HepG2 (cell line): ENCODE results near the gene LRSAM1. TPM values are rescaled to one million over a fixed set of nuclear protein-coding genes. Genes with fewer than 3 reads are reported as not detected.

ENCODE experiments used
- CENPX ChIP-seq: sonication (generic); formaldehyde crosslinking; IDR thresholded peaks from 2 replicates; pipeline ENCODE4 v1.9.0; 2021; ENCODE audit warnings: mild to moderate bottlenecking, missing genetic modification reagents, moderate library complexity
- EHMT2 ChIP-seq: fragments of 200-600 bp; sonication (generic); IDR thresholded peaks from 2 replicates; pipeline ENCODE4 v1.7.0; 2017; ENCODE audit warnings: antibody characterized with exemption, low read depth, low read length, borderline replicate concordance
- EP300 ChIP-seq, 3 experiments: sonication (generic) in 1 of 3; formaldehyde crosslinking in 1 of 3; IDR thresholded peaks; 2 replicates each; pipeline versions ENCODE4 v1.5.1 to v1.6.1; 2011 to 2020; ENCODE audit warnings: low read depth in 2 of 3, low read length in 2 of 3, borderline replicate concordance in 1 of 3, improper control_type of control experiment in 1 of 3, mild to moderate bottlenecking in 1 of 3, missing genetic modification reagents in 1 of 3, moderate library complexity in 1 of 3
- FIP1L1 ChIP-seq: fragments of 200-400 bp; formaldehyde crosslinking; IDR thresholded peaks from 2 replicates; pipeline ENCODE4 v1.6.1; 2018; ENCODE audit warnings: low read depth, mild to moderate bottlenecking, low read length, moderate library complexity, borderline replicate concordance; ENCODE audit not compliant: insufficient read depth
- FOXJ3 ChIP-seq: sonication (generic); formaldehyde crosslinking; IDR thresholded peaks from 2 replicates; pipeline ENCODE4 v1.4.0; 2020; ENCODE audit warnings: missing genetic modification reagents, mild to moderate bottlenecking, borderline replicate concordance
- FOXK2 ChIP-seq: fragments of 450-650 bp; IDR thresholded peaks from 2 replicates; pipeline ENCODE4 v1.6.1; 2016
- KDM5A ChIP-seq: fragments of 200-600 bp; sonication (generic); IDR thresholded peaks from 2 replicates; pipeline ENCODE4 v1.7.0; 2018; ENCODE audit warnings: antibody characterized with exemption, mild to moderate bottlenecking, low read length, borderline replicate concordance
- KLF13 ChIP-seq: sonication (generic); formaldehyde crosslinking; IDR thresholded peaks from 2 replicates; pipeline ENCODE4 v1.4.0; 2020; ENCODE audit warnings: mild to moderate bottlenecking, missing genetic modification reagents
- MAFF ChIP-seq: IDR thresholded peaks from 2 replicates; pipeline ENCODE4 v1.6.1; 2011; ENCODE audit warnings: low read depth, low read length, improper control_type of control experiment
- MIER3 ChIP-seq: IDR thresholded peaks from 2 replicates; pipeline ENCODE4 v1.6.1; 2016; ENCODE audit warnings: missing compliant biosample characterization, borderline replicate concordance
- MTA3 ChIP-seq: sonication (generic); formaldehyde crosslinking; IDR thresholded peaks from 2 replicates; pipeline ENCODE4 v1.4.0; 2020; ENCODE audit warnings: missing genetic modification reagents
- NONO ChIP-seq, 2 experiments: fragments of 450-650 bp in 1 of 2; sonication (generic) in 1 of 2; formaldehyde crosslinking in 1 of 2; IDR thresholded peaks in 1 of 2; conservative IDR thresholded peaks in 1 of 2; 2 replicates each; pipeline versions ENCODE4 v1.6.1 to v1.8.0; 2017 to 2022; ENCODE audit warnings: mild to moderate bottlenecking in 1 of 2, missing genetic modification reagents in 1 of 2, moderate library complexity in 1 of 2
- NR1H2 ChIP-seq: sonication (generic); formaldehyde crosslinking; IDR thresholded peaks from 2 replicates; pipeline ENCODE4 v1.8.1; 2022; ENCODE audit warnings: low read depth, missing genetic modification reagents, borderline replicate concordance
- PAX8 ChIP-seq: sonication (generic); formaldehyde crosslinking; IDR thresholded peaks from 2 replicates; pipeline ENCODE4 v1.8.0; 2022; ENCODE audit warnings: mild to moderate bottlenecking, missing genetic modification reagents, borderline replicate concordance
- PCBP2 ChIP-seq: fragments of 200-400 bp; formaldehyde crosslinking; optimal IDR thresholded peaks from 2 replicates; pipeline ENCODE3; 2018; ENCODE audit warnings: low read length, low read depth; ENCODE audit not compliant: poor library complexity, severe bottlenecking
- SIX4 ChIP-seq: sonication (generic); formaldehyde crosslinking; IDR thresholded peaks from 2 replicates; pipeline ENCODE4 v1.4.0; 2020; ENCODE audit warnings: missing genetic modification reagents
- SRSF4 ChIP-seq: fragments of 200-400 bp; formaldehyde crosslinking; IDR thresholded peaks from one replicate; pipeline ENCODE4 v1.6.1; 2018; ENCODE audit warnings: mild to moderate bottlenecking, low read depth, low read length, moderate library complexity; ENCODE audit not compliant: poor library complexity, severe bottlenecking
- TP53 ChIP-seq: sonication (generic); formaldehyde crosslinking; conservative IDR thresholded peaks from 2 replicates; pipeline ENCODE4 v1.4.0; 2020; ENCODE audit warnings: missing genetic modification reagents
- TRIM24 ChIP-seq: sonication (generic); formaldehyde crosslinking; IDR thresholded peaks from 2 replicates; pipeline ENCODE4 v1.8.0; 2022; ENCODE audit warnings: mild to moderate bottlenecking, missing genetic modification reagents
- ZFP1 ChIP-seq: IDR thresholded peaks from 2 replicates; pipeline ENCODE4 v1.6.1; 2016
- ZFP36L1 ChIP-seq: sonication (generic); formaldehyde crosslinking; IDR thresholded peaks from 2 replicates; pipeline ENCODE4 v1.8.0; 2022; ENCODE audit warnings: mild to moderate bottlenecking, missing genetic modification reagents, moderate library complexity
- ZFP82 ChIP-seq: sonication (generic); formaldehyde crosslinking; IDR thresholded peaks from 2 replicates; pipeline ENCODE4 v1.5.1; 2020; ENCODE audit warnings: mild to moderate bottlenecking, missing genetic modification reagents, borderline replicate concordance
- ZFP90 ChIP-seq: sonication (generic); formaldehyde crosslinking; IDR thresholded peaks from 2 replicates; pipeline ENCODE4 v1.8.0; 2022; ENCODE audit warnings: missing genetic modification reagents, mild to moderate bottlenecking, inconsistent platforms, borderline replicate concordance
- ZNF230 ChIP-seq: sonication (generic); formaldehyde crosslinking; IDR thresholded peaks from 2 replicates; pipeline ENCODE4 v1.4.0; 2020; ENCODE audit warnings: mild to moderate bottlenecking, missing genetic modification reagents
- ZNF264 ChIP-seq: sonication (generic); formaldehyde crosslinking; IDR thresholded peaks from 2 replicates; pipeline ENCODE4 v1.4.0; 2020; ENCODE audit warnings: missing genetic modification reagents
- ZNF34 ChIP-seq: sonication (generic); formaldehyde crosslinking; IDR thresholded peaks from 2 replicates; pipeline ENCODE4 v1.4.0; 2020; ENCODE audit warnings: mild to moderate bottlenecking, missing genetic modification reagents, borderline replicate concordance
- ZNF530 ChIP-seq: sonication (generic); formaldehyde crosslinking; IDR thresholded peaks from 2 replicates; pipeline ENCODE4 v1.5.0; 2020; ENCODE audit warnings: low read depth, mild to moderate bottlenecking, missing genetic modification reagents
- ZNF546 ChIP-seq: sonication (generic); formaldehyde crosslinking; conservative IDR thresholded peaks from 2 replicates; pipeline ENCODE4 v1.8.1; 2023; ENCODE audit warnings: mild to moderate bottlenecking, missing genetic modification reagents
- ZNF557 ChIP-seq: sonication (generic); formaldehyde crosslinking; IDR thresholded peaks from 2 replicates; pipeline ENCODE4 v1.4.0; 2020; ENCODE audit warnings: missing genetic modification reagents
- ZNF558 ChIP-seq: sonication (generic); formaldehyde crosslinking; IDR thresholded peaks from 2 replicates; pipeline ENCODE4 v1.9.0; 2022; ENCODE audit warnings: mild to moderate bottlenecking, missing genetic modification reagents, borderline replicate concordance
- ZNF7 ChIP-seq: IDR thresholded peaks from 2 replicates; pipeline ENCODE4 v1.6.1; 2016; ENCODE audit warnings: missing biosample characterization, missing genetic modification reagents
- ZNF703 ChIP-seq: sonication (generic); formaldehyde crosslinking; IDR thresholded peaks from 2 replicates; pipeline ENCODE4 v1.5.1; 2020; ENCODE audit warnings: missing genetic modification reagents, mild to moderate bottlenecking, moderate library complexity, borderline replicate concordance
- ZNF788 ChIP-seq: sonication (generic); formaldehyde crosslinking; IDR thresholded peaks from 2 replicates; pipeline ENCODE4 v1.5.0; 2020; ENCODE audit warnings: mild to moderate bottlenecking, missing genetic modification reagents, borderline replicate concordance
- polyA plus RNA-seq, 8 experiments: library from polyadenylated mRNA; depleted of rRNA in 3 of 8; stranded (reverse) in 7 of 8; unstranded in 1 of 8; fragments of >200 nt; fragmentation: Illumina TruSeq in 4 of 8; extraction: Trizol in 4 of 8; gene quantifications; 2 replicates each; pipeline versions ENCODE4 v1.2.1 to v1.2.3, GENCODE V29; 2011 to 2016; ENCODE audit warnings: low read depth in 4 of 8, missing spikeins in 1 of 8, mixed read lengths in 1 of 8; ENCODE audit not compliant: insufficient read depth in 1 of 8
- total RNA-seq, 5 experiments: library from RNA; depleted of rRNA; stranded (reverse); fragments of >200 nt; fragmentation: Illumina TruSeq; extraction: Trizol; gene quantifications; 2 replicates each; pipeline ENCODE4 v1.2.3, GENCODE V29; 2016; ENCODE audit warnings: low read depth in 1 of 5

The LRSAM1 gene
- total and polyA plus RNA-seq, 2 of the 13 experiments (the other 11 are each of a cell fraction or from before 2014, with no cell fraction given): 8.7 to 10.2 TPM

- peak; percentile 87 for TF ChIP-seq ZFP82
- peak; percentile 88 for TF ChIP-seq KDM5A
- TF ChIP-seq NONO (IDR thresholded peaks at IDR 0.05): no peak
- TF ChIP-seq NONO (CRISPR knock-in tag; conservative IDR thresholded peaks at IDR 0.05): no peak
- TF ChIP-seq ZNF34 (CRISPR knock-in tag): no peak
- no peak for TF ChIP-seq ZFP36L1 (CRISPR knock-in tag)
- no peak for TF ChIP-seq ZNF7
- no peak for TF ChIP-seq PCBP2
- 0 out of 2 replicates have a peak, but pooled peaks have one; percentile 13 for TF ChIP-seq ZNF264 (CRISPR knock-in tag)
- TF ChIP-seq SIX4 (CRISPR knock-in tag): no peak
- TF ChIP-seq ZFP1 (CRISPR knock-in tag): no peak
- TF ChIP-seq ZNF788 (CRISPR knock-in tag): peak; percentile 12; the same call in 1 of the 2 replicates
- no peak for TF ChIP-seq FIP1L1
- TF ChIP-seq MTA3: no peak
- no peak for TF ChIP-seq ZNF230
- no peak for TF ChIP-seq ZNF530 (CRISPR knock-in tag)
- no peak for TF ChIP-seq ZNF557 (CRISPR knock-in tag)
- TF ChIP-seq CENPX (CRISPR knock-in tag): no peak
- 0 out of 2 replicates have a peak, but pooled peaks have one; percentile 84 for TF ChIP-seq TP53 (CRISPR knock-in tag)
- TF ChIP-seq EP300 (IDR thresholded peaks at IDR 0.05; ENCODE audit: low read depth in 2 of 2, low read length in 2 of 2): no peak
- no peak for TF ChIP-seq EP300 (CRISPR knock-in tag; IDR thresholded peaks at IDR 0.05; ENCODE audit: borderline replicate concordance)
- TF ChIP-seq ZFP90 (CRISPR knock-in tag): no peak
- TF ChIP-seq FOXJ3 (CRISPR knock-in tag): no peak; the same call in 1 of the 2 replicates
- 0 out of 2 replicates have a peak, but pooled peaks have one; percentile 34 for TF ChIP-seq ZNF558
- no peak for TF ChIP-seq TRIM24 (CRISPR knock-in tag)
- no peak for TF ChIP-seq NR1H2 (CRISPR knock-in tag)
- TF ChIP-seq FOXK2: no peak
- TF ChIP-seq KLF13: no peak
- TF ChIP-seq EHMT2: peak; percentile 38; the same call in 1 of the 2 replicates
- TF ChIP-seq ZNF546 (CRISPR knock-in tag): no peak
- peak; percentile 2; the same call in 1 of the 2 replicates for TF ChIP-seq MAFF
- no peak for TF ChIP-seq MIER3
- TF ChIP-seq ZNF703 (CRISPR knock-in tag): no peak
- 0 out of 2 replicates have a peak, but pooled peaks have one; percentile 69 for TF ChIP-seq PAX8 (CRISPR knock-in tag)
- TF ChIP-seq SRSF4: no peak
Observed at GRCh38 chr9:127423934-127424675, 27.2 kb upstream of the LRSAM1 start, which contains the start of gene ZNF79 (continued).
